Activated CD4-positive, alpha-beta T cell treated with anti-CD3 and anti-CD28 coated beads, Interleukin-2, amount 50 U/mL, for 1 hour (primary cell): ENCODE measurements around the gene COX7A2L.
A peak's percentile ranks its signal among the peaks of the same experiment; 100 is the strongest.
"Not testable (repeated sequence)": the region's sequence is repeated elsewhere in the genome, so short reads cannot be mapped to it uniquely, and the experiment has no call there.

Experiments
- DNase-seq: peaks from one replicate; pipeline ENCODE4 v3.0.0-alpha.2; 2020

COX7A2L gene

DNA sequence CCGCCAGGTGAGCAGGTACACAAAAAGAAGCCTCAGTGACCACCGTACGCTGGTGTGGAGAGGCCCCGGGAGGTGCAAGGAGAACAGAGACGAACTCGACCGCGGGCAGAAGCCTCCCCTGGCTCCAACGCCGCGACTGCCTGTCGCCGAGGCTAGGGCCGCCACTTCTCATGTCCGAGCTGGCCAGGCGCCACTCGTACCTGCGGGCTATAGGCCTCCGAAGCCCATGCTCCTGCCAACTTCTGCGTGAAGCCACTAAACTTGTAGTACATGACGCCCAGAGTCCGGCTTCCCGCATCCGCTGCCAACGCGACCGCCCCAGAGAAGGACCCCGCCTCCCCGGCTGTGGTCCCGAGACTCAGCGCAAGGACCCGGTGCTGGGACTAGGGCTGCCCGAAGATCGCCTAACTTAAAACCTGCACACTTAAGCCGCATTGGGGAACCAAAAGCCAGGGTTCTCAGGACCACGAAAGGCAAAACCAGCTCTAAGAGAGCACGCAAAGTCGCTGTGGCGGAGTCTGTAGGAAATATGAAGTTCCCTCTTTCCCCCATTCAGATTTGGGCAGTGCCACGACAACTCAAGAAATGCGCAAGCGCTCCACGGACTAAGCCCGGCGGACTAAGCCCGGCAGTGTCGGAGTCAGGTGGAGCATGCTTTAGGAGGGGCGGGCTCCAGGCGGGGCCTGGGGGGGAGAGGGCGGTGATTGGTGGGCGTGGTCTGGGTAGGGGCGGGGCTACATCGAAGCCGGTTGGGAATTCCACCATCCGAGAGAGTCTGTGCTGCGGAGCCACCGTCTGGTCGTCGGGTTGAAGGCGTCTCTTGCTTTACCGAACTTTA is at the start of gene COX7A2L:
TSS of gene COX7A2L (minus strand) at position 328 of the 838 bp plus-strand sequence. CDS start at position 272, 56 bp downstream.
- DNase-seq = peak; percentile 96

- no peak for DNase-seq
Measured at GRCh38 chr2:42408009-42408408, 47.0 kb upstream of the COX7A2L start.

DNA sequence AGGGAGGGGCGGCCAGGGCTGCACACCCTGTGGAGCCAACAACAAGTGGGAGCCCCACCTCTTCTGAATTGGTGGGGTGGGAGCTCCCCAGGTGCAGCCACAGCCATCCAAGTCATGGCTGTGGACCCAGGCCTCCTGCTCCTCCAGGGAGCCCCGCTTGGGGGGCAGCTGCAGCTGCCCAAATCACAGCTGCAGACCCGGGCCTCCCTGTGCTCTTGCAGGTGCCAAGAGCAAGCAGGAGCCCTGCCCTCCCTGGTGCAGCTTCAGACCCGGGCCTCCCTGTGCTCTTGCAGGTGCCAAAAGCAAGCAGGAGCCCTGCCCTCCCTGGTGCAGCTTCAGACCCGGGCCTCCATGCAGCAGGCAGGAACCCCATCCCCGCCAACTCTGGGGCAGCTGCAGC is 46.5 kb upstream of the COX7A2L start:
- no peak for DNase-seq

DNA sequence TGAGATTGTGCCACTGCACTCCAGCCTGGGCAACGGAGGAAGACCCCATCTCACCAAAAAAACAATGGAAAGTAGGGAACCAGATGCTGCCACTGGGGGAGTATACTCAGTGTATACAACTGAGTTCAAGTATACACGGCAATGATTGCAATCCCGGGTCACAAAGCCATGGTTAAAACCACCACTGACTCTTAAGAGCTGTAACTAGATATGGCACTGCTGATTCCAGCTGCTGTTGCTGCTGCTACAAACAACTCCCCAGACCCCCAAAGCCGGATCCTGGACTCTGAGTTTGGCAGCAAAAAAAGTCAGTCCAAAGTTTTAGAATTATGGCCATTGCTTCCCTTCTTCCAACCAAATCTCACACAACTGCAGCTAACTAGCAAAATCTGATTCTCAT is 43.7 kb upstream of the COX7A2L start:
- no peak for DNase-seq

GRCh38 chr2:42401773-42402172 is 40.8 kb upstream of the COX7A2L start:
- no peak for DNase-seq

- DNase-seq = not testable (repeated sequence)
Measured at GRCh38 chr2:42398052-42398451, 37.0 kb upstream of the COX7A2L start.

GRCh38 chr2:42393320-42393719 is 32.3 kb upstream of the COX7A2L start:
- not testable (repeated sequence) for DNase-seq

- no peak for DNase-seq
Measured at GRCh38 chr2:42392191-42392590, 31.2 kb upstream of the COX7A2L start.

GRCh38 chr2:42390401-42390969 is 29.5 kb upstream of the COX7A2L start:
- DNase-seq = no peak

DNA sequence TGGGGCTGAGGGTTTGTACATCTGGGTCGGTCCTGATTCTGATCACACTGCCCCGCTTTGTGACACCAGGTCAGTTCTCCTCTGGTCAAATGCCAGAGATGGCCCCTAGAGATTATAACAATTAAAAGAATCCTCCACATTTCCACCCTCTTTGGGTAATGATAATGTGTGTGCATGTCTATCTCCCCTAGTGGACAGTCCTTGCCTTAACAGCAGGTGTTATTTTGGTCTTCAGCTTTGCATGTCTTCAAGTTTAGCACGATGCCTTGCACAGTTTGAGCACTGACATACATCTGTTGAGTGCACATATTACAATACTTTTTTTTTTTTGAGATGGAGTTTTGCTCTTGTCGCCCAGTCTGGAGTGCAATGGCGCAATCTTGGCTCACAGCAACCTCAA is 25.7 kb upstream of the COX7A2L start:
- no peak for DNase-seq

DNA sequence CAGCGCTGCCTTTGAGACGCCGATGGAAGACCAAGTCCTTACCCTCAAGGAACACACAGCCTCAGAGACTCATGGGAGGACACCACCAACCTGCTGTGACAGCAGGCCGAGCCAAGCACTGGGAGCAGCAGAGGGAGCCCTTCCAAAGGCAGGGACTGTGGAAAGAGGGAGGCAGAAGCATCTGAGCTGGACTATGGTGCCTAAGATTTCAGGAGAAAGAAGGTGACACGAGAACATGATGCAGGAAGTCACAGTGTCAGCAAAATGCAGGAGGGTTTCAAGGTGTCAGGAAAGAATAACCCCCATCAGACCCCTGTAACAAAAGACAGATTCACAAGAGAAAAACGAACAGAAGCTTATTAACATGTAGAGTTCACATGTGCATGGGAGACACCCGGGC is 24.2 kb upstream of the COX7A2L start:
- no peak for DNase-seq

DNA sequence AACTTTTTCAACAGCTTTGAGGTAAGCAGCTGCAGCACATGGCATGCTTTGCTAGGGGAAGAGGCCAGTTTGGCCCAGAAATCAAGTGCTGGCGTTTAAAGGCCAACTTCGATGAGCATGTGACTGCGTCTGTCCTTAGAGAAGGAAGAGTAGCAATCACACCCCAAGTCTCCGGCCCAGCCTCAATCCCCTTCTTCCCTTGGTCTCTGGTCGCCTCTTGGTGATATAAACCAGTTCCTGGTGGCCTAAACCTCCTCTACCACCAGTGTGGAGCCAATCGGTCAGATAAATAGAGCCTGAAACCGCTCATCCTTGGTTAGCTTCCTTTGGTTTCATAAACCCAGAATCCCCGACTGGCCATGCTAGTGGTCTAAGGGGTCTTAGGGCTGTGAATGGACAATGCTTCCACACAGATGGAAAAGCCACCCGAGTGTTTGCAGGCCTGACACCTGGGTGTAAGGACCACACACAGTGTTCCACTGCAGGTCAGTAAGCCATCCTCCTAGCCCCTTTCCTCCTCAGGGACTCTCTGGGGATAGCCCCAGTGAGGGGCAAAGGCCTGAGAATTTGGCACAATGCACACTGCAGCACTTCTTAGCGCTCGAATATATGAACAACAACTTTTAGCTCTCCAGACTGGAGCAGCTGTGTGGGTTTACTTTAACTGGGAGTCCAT is 23.0 kb upstream of the COX7A2L start:
- no peak for DNase-seq

- no peak for DNase-seq
Measured at GRCh38 chr2:42382144-42382543, 21.1 kb upstream of the COX7A2L start.

DNA sequence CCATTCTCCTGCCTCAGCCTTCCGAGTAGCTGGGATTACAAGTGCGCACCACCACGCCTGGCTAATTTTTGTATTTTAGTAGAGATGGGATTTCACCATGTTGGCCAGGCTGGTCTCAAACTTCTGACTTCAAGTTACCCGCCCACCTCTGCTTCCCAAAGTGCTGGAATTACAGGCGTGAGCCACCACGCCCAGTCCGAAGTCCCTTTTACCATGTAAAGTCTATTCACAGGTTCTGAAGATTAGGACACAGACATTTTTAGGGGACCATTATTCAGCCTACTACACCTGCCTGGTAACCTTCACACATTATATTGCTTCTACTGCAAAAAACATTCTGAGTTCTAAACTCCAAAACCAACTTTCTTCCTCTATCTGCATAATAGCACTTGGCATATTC is 19.0 kb upstream of the COX7A2L start:
- not testable (repeated sequence) for DNase-seq

GRCh38 chr2:42378415-42378814 is 17.4 kb upstream of the COX7A2L start:
- no peak for DNase-seq

GRCh38 chr2:42376758-42377157 is 15.7 kb upstream of the COX7A2L start:
- no peak for DNase-seq

GRCh38 chr2:42372474-42373200 is 11.6 kb upstream of the COX7A2L start:
- DNase-seq = no peak

GRCh38 chr2:42371611-42372473 is 10.8 kb upstream of the COX7A2L start:
- no peak for DNase-seq

DNA sequence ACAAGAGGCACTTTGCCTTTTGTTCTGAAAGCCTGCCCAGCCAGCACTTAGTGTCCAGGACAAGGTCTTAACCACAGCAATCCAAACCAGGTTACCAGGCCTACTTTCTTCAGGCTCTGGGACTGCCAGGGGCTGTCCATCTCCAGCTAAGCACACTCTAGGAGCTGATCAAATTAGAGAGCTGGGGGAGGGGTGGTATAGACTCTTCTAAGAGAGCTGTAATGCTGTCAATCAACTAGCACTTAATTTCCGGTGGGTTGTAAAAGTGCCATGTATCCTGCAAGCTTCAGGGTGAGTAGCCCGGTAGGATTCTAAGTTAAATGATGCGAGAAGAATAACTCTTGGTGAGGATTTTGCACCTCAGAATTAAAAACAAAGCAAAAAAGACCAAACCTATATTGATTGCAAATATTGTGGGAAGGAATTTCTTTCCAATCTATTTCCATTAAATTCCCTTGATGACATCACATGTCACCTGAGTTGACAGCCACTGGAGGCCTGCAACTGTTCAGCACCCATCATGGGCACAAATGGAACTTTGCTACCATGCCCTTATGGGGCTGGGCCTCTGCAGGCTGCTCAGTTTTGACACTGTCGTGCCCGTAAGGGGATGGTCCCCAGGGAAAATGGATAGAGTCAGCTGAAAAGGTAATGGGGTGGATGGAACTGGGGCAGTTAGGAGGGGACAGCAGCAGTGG is 8.7 kb upstream of the COX7A2L start:
- DNase-seq = no peak

DNA sequence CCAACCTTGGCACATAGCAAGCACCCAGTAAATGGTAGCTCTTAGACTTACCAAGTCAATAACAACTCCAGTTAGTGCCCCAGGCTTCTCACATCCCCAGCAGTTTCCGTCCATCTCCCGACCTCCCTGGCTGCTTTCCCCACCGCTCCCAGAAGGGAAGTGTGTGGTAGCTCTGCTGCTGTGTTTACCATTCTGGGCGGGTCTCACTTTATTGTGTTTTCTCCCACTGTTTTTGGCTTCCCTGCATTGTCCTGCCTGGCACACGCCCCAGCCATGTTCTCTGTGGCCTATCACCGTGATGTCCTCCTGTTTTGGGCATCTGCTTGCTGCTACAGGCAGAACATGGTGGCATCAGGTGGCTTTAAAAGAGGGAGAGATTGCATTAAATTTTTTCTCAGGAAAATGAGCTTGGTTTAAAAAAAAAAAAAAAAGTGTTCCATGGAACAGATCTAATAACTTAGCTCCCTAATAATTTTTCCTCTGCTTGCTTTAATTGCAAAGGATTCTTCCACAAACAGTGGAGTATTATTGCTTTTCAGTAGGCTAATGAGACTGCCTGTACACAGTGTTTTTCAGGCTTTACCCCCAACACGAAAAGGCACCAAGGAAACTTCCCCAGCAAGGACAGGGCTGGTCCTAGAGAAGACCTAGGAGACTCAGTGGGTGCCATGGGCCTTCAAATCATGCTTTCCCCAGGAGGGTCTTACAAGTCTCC is 8.0 kb upstream of the COX7A2L start:
- no peak for DNase-seq

- DNase-seq = no peak
Measured at GRCh38 chr2:42367835-42368234, 6.8 kb upstream of the COX7A2L start.
